Keratinocyte (primary cell): Measurements from ENCODE around the gene KLHL14. TPM values are rescaled to one million over a fixed set of nuclear protein-coding genes. Genes with fewer than 3 reads are reported as not detected.

Source experiments
- DNase-seq: peaks from one replicate; pipeline ENCODE4 v3.0.0-alpha.2; 2011; ENCODE audit warnings: low read depth, missing footprints, low spot score
- FAIRE-seq: peaks from 2 replicates; lab custom pipeline; 2011; peaks lifted over from hg19 to GRCh38; lab: Jason Lieb, UNC
- H2AFZ ChIP-seq: 2 replicates; pipeline ENCODE4 v1.6.0; 2012; ENCODE audit warnings: low read length, control low read depth, inconsistent platforms; ENCODE audit not compliant: control insufficient read depth
- H3K27ac ChIP-seq: 2 replicates; pipeline ENCODE4 v1.5.1; 2011; ENCODE audit warnings: low read length; ENCODE audit not compliant: control insufficient read depth, insufficient read depth
- H3K27me3 ChIP-seq: 3 replicates; pipeline ENCODE4 v1.6.0; 2011; ENCODE audit warnings: low read length; ENCODE audit not compliant: control insufficient read depth, insufficient read depth; ENCODE audit errors: extremely low read depth
- H3K36me3 ChIP-seq, 2 experiments: 2 replicates in 1 of 2; 3 replicates in 1 of 2; pipeline ENCODE4 v1.5.1; 2011; ENCODE audit warnings: low read length in 2 of 2, mild to moderate bottlenecking in 1 of 2; ENCODE audit not compliant: control insufficient read depth in 2 of 2, insufficient read depth in 2 of 2; ENCODE audit errors: extremely low read depth in 1 of 2
- H3K4me1 ChIP-seq: 3 replicates; pipeline ENCODE4 v1.5.1; 2011; ENCODE audit warnings: low read length; ENCODE audit not compliant: control insufficient read depth, insufficient read depth; ENCODE audit errors: extremely low read depth
- H3K4me2 ChIP-seq: 3 replicates; pipeline ENCODE4 v1.6.0; 2011; ENCODE audit warnings: low read depth, low read length; ENCODE audit not compliant: control insufficient read depth, insufficient read depth; ENCODE audit errors: extremely low read depth
- H3K4me3 ChIP-seq, 3 experiments: fragments of 200-600 bp in 1 of 3; sonication (generic) in 1 of 3; 2 replicates in 2 of 3; 3 replicates in 1 of 3; pipeline ENCODE4 v1.5.1; 2011 to 2016; ENCODE audit warnings: low read length in 3 of 3, mild to moderate bottlenecking in 3 of 3, control low read depth in 2 of 3, inconsistent platforms in 1 of 3, low read depth in 1 of 3, mixed read lengths in 1 of 3, mixed run types in 1 of 3, moderate library complexity in 1 of 3; ENCODE audit not compliant: control insufficient read depth in 2 of 3, insufficient read depth in 2 of 3; ENCODE audit errors: extremely low read depth in 1 of 3
- H3K79me2 ChIP-seq: 2 replicates; pipeline ENCODE4 v1.6.0; 2012; ENCODE audit warnings: low read length; ENCODE audit not compliant: control insufficient read depth, insufficient read depth
- H3K9ac ChIP-seq: 3 replicates; pipeline ENCODE4 v1.6.0; 2011; ENCODE audit warnings: low read length; ENCODE audit not compliant: control insufficient read depth, insufficient read depth; ENCODE audit errors: extremely low read depth
- H3K9me1 ChIP-seq: 3 replicates; pipeline ENCODE4 v1.6.0; 2011; ENCODE audit warnings: low read length; ENCODE audit not compliant: control insufficient read depth, insufficient read depth; ENCODE audit errors: extremely low read depth
- H3K9me3 ChIP-seq: 2 replicates; pipeline ENCODE4 v1.5.1; 2012; ENCODE audit warnings: low read depth, low read length; ENCODE audit not compliant: control insufficient read depth
- H4K20me1 ChIP-seq: 3 replicates; pipeline ENCODE4 v1.6.0; 2011; ENCODE audit warnings: low read length; ENCODE audit not compliant: control insufficient read depth, insufficient read depth; ENCODE audit errors: extremely low read depth
- EZH2 ChIP-seq: IDR thresholded peaks from one replicate; pipeline ENCODE4 v1.6.1; 2012; ENCODE audit warnings: inconsistent platforms, mild to moderate bottlenecking, low read length, moderate library complexity
- dilution Hi-C: fragments of 300-500 bp; cut with MboI; formaldehyde crosslinking; loops from one replicate; pipeline ENCODE4 v1.7.0; 2020; ENCODE audit warnings: low sequenced_read_pairs; ENCODE audit not compliant: extremely low pct_ligation_motif_present
- polyA plus RNA-seq, 5 experiments: library from polyadenylated mRNA; depleted of rRNA in 3 of 5; stranded (reverse) in 3 of 5; stranded (forward) in 1 of 5; unstranded in 1 of 5; fragments of >200 nt; gene quantifications; 1 replicate in 1 of 5; 2 replicates in 3 of 5; 3 replicates in 1 of 5; pipeline versions ENCODE4 v1.2.1 to v1.2.3, GENCODE V29; 2011 to 2012; ENCODE audit warnings: missing spikeins in 2 of 5, low read depth in 1 of 5, low replicate concordance in 1 of 5
- TF ChIP-seq, protein P1 (sequence below), 3 experiments: IDR thresholded peaks in 1 of 3; conservative IDR thresholded peaks in 1 of 3; optimal IDR thresholded peaks in 1 of 3; 2 replicates in 2 of 3; 3 replicates in 1 of 3; pipeline versions ENCODE3 to v1.5.1; 2011; ENCODE audit warnings: low read length in 3 of 3, mild to moderate bottlenecking in 3 of 3, moderate library complexity in 2 of 3, control low read depth in 1 of 3, inconsistent platforms in 1 of 3; ENCODE audit not compliant: insufficient read depth in 2 of 3; ENCODE audit errors: extremely low read depth in 1 of 3

Gene KLHL14
- polyA plus RNA-seq, 1 donor (not counting 4 experiments of a cell fraction or from before 2014, with no cell fraction given): not detected

DNA sequence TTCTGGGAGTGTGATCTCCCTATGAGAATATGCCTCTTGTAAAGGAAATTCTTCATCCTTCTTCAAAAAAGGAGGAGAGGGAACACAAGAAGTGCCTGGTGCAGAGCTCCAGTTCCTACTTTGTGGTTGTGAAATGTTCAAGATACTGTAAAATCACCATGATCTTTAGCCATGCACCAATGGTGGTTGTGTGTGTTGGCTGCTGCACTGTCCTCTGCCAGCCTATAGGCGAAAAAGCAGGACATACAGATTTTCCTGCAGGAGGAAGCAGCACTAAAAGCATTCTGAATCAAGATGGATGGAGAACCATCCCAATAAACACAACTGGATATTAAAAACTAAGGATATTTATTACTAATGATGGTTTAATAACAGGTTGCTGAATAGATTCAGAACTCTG lies 6.2 kb upstream of the KLHL14 start:
- Histone ChIP-seq H3K27ac (no peak overlapping the region), H3K79me2 (no peaks in the 10 kb centered on the region), H4K20me1 (no peaks in the 10 kb centered on the region), H3K4me2 (no peak overlapping the region), H3K9ac (no peak overlapping the region), H3K9me1 (no peaks in the 10 kb centered on the region), H3K4me3 (no peak overlapping the region), H3K27me3 (peaks cover 4% of the 10 kb centered on the region), H3K4me1 (no peaks in the 10 kb centered on the region), H2AFZ (no peak overlapping the region), H3K36me3 (no peaks in the 10 kb centered on the region), H3K9me3 (no peaks in the 10 kb centered on the region)
- FAIRE-seq (no peak), DNase-seq (no peak)
- TF ChIP-seq, protein P1, sequence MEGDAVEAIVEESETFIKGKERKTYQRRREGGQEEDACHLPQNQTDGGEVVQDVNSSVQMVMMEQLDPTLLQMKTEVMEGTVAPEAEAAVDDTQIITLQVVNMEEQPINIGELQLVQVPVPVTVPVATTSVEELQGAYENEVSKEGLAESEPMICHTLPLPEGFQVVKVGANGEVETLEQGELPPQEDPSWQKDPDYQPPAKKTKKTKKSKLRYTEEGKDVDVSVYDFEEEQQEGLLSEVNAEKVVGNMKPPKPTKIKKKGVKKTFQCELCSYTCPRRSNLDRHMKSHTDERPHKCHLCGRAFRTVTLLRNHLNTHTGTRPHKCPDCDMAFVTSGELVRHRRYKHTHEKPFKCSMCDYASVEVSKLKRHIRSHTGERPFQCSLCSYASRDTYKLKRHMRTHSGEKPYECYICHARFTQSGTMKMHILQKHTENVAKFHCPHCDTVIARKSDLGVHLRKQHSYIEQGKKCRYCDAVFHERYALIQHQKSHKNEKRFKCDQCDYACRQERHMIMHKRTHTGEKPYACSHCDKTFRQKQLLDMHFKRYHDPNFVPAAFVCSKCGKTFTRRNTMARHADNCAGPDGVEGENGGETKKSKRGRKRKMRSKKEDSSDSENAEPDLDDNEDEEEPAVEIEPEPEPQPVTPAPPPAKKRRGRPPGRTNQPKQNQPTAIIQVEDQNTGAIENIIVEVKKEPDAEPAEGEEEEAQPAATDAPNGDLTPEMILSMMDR (optimal IDR thresholded peaks at IDR 0.05 in 1 of 3, IDR thresholded peaks at IDR 0.05 in 1 of 3, conservative IDR thresholded peaks at IDR 0.05 in 1 of 3; ENCODE audit: extremely low read depth in 1 of 3, insufficient read depth in 2 of 3, low read length in 3 of 3): no peak
- no peak for TF ChIP-seq EZH2
- dilution Hi-C loops: no loop called here

DNA sequence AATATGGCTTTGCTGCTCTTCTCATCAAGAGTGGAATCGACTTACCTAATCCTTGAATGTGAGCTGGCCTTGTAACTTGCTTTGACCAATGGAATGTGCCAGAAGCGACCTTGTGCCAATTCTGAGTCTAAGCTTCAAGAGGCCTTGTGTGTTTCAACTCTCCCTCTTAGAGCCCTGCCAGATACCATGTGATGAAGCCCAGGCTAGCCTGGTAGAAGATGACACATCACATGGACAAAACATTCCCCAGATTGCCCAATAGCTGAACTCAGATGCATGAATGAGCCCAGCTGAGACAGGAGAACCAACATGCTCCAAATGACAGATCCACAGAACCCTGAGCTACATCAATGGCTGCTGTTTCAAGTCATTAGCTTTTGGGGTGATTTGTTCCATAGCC lies 4.2 kb upstream of the KLHL14 start:
- Histone ChIP-seq H3K9me1 (no peaks in the 10 kb centered on the region), H3K4me2 (no peak overlapping the region), H3K4me1 (no peaks in the 10 kb centered on the region), H3K27ac (no peak overlapping the region), H3K4me3 (no peak overlapping the region), H3K9me3 (no peaks in the 10 kb centered on the region), H4K20me1 (no peaks in the 10 kb centered on the region), H2AFZ (no peak overlapping the region), H3K79me2 (no peaks in the 10 kb centered on the region), H3K27me3 (peaks cover 22% of the 10 kb centered on the region), H3K36me3 (no peaks in the 10 kb centered on the region), H3K9ac (no peak overlapping the region)
- dilution Hi-C loops: no loop called here
- FAIRE-seq (no peak), DNase-seq (no peak)
- no peak for TF ChIP-seq EZH2
- TF ChIP-seq, protein P1 (optimal IDR thresholded peaks at IDR 0.05 in 1 of 3, IDR thresholded peaks at IDR 0.05 in 1 of 3, conservative IDR thresholded peaks at IDR 0.05 in 1 of 3; ENCODE audit: extremely low read depth in 1 of 3, insufficient read depth in 2 of 3, low read length in 3 of 3): no peak
